ENCODE data around the gene IL36B. TPM values are rescaled to one million over a fixed set of nuclear protein-coding genes. Genes with fewer than 3 reads are reported as not detected.

The IL36B gene
- polyA plus RNA-seq, 1 of the 3 experiments (the other 2 are of a cell fraction), result not detected

DNA sequence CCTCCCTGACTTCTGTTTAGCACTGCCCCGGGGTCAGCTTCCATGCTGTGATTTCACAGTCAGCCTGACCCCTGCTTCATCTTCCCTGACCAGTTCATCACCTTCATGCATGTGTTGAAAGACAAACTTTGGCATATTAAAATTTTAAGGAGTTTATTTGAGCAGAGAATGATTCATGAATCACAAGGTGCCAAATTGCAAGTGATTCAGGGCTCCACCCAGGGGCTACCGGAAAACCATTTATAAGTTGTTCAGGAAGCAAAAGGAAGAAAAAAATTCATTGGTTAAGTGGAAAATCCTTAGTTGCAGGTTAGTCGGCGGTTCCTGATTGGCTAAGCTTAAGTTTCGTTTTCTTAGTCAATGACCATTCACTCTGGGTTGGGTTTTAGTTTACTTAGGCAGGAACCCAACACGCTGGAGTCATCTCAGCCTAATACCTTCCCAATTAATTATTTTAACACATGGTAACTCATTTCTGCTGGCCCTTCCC lies 25.7 kb upstream of the IL36B start:
- Histone ChIP-seq H4K20me1 (ENCODE audit: insufficient read depth) (no peaks in the 10 kb centered on the region), H3K27me3 (ENCODE audit: insufficient read depth) (no peaks in the 10 kb centered on the region; the same call in 1 of the 2 replicates), H3K27ac (ENCODE audit: low read depth in 2 of 2, low read length in 1 of 2) (no peak overlapping the region), H3K9me3 (no peaks in the 10 kb centered on the region), H3K79me2 (ENCODE audit: insufficient read depth) (no peaks in the 10 kb centered on the region), H3K36me3 (replicated peaks in 1 of 2; ENCODE audit: control insufficient read depth in 1 of 2, insufficient read depth in 2 of 2, low read length in 1 of 2) (no peaks in the 10 kb centered on the region), H3F3A (replicated peaks; ENCODE audit: insufficient read depth) (no peaks in the 10 kb centered on the region), H3K4me2 (no peak overlapping the region), H3K4me3 (ENCODE audit: low read depth in 2 of 2, low read length in 1 of 2) (no peak overlapping the region), H2AFZ (ENCODE audit: low read depth) (no peak overlapping the region), H3K9ac (no peak overlapping the region), H3K4me1 (ENCODE audit: control insufficient read depth in 1 of 2, insufficient read depth in 2 of 2, low read depth in 1 of 2, low read length in 1 of 2) (no peaks in the 10 kb centered on the region), H3K9me2 (no peaks in the 10 kb centered on the region)
- CTCF ChIA-PET, result interaction anchor here (0.7 to 2.5 kb wide), 5 partner anchors 11 to 1032 kb away, joined by 3 to 9 read pairs (median 3); no protein-coding TSS in a partner anchor
- POLR2A ChIA-PET, result no interaction called here
- no peak for DNase-seq
- 18% methylated on average over 6 of the region's 6 CpGs for WGBS (ENCODE audit: low lambda C conversion rate)
- TF ChIP-seq EP300 (IDR thresholded peaks at IDR 0.05; ENCODE audit: borderline replicate concordance in 1 of 2, low read depth in 1 of 2, low read length in 1 of 2) (no peak), RXRA (IDR thresholded peaks at IDR 0.05; ENCODE audit: borderline replicate concordance, low read depth) (no peak), NRF1 (IDR thresholded peaks at IDR 0.05; ENCODE audit: low read depth, low read length) (no peak), SMC3 (IDR thresholded peaks at IDR 0.05; ENCODE audit: low read depth, low read length) (no peak), GABPA (IDR thresholded peaks at IDR 0.05; ENCODE audit: low read depth) (no peak), CHD2 (IDR thresholded peaks at IDR 0.05; ENCODE audit: low read length, partially characterized antibody) (no peak), NFIC (IDR thresholded peaks at IDR 0.05; ENCODE audit: borderline replicate concordance) (no peak), SIN3A (IDR thresholded peaks at IDR 0.05; ENCODE audit: borderline replicate concordance, low read depth, low read length) (no peak), MXI1 (IDR thresholded peaks at IDR 0.05; ENCODE audit: low read depth, low read length) (no peak), GATA2 (CRISPR knock-in tag; IDR thresholded peaks at IDR 0.05) (no peak), TAF1 (IDR thresholded peaks at IDR 0.05; ENCODE audit: borderline replicate concordance, low read depth, low read length) (no peak), POLR2AphosphoS5 (IDR thresholded peaks at IDR 0.05; ENCODE audit: low read depth, low read length) (no peak), ELF1 (IDR thresholded peaks at IDR 0.05) (no peak), RAD21 (IDR thresholded peaks at IDR 0.05; ENCODE audit: low read length) (no peak), FOSL2 (IDR thresholded peaks at IDR 0.05; ENCODE audit: borderline replicate concordance, low read depth) (no peak)
- TF ChIP-seq, protein P1, sequence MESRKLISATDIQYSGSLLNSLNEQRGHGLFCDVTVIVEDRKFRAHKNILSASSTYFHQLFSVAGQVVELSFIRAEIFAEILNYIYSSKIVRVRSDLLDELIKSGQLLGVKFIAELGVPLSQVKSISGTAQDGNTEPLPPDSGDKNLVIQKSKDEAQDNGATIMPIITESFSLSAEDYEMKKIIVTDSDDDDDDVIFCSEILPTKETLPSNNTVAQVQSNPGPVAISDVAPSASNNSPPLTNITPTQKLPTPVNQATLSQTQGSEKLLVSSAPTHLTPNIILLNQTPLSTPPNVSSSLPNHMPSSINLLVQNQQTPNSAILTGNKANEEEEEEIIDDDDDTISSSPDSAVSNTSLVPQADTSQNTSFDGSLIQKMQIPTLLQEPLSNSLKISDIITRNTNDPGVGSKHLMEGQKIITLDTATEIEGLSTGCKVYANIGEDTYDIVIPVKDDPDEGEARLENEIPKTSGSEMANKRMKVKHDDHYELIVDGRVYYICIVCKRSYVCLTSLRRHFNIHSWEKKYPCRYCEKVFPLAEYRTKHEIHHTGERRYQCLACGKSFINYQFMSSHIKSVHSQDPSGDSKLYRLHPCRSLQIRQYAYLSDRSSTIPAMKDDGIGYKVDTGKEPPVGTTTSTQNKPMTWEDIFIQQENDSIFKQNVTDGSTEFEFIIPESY (IDR thresholded peaks at IDR 0.05; ENCODE audit: borderline replicate concordance, low read depth), result no peak
- TF ChIP-seq, protein P2, sequence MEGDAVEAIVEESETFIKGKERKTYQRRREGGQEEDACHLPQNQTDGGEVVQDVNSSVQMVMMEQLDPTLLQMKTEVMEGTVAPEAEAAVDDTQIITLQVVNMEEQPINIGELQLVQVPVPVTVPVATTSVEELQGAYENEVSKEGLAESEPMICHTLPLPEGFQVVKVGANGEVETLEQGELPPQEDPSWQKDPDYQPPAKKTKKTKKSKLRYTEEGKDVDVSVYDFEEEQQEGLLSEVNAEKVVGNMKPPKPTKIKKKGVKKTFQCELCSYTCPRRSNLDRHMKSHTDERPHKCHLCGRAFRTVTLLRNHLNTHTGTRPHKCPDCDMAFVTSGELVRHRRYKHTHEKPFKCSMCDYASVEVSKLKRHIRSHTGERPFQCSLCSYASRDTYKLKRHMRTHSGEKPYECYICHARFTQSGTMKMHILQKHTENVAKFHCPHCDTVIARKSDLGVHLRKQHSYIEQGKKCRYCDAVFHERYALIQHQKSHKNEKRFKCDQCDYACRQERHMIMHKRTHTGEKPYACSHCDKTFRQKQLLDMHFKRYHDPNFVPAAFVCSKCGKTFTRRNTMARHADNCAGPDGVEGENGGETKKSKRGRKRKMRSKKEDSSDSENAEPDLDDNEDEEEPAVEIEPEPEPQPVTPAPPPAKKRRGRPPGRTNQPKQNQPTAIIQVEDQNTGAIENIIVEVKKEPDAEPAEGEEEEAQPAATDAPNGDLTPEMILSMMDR (IDR thresholded peaks at IDR 0.05), result no peak
- TF ChIP-seq, protein P3, sequence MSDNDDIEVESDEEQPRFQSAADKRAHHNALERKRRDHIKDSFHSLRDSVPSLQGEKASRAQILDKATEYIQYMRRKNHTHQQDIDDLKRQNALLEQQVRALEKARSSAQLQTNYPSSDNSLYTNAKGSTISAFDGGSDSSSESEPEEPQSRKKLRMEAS (IDR thresholded peaks at IDR 0.05; ENCODE audit: low read depth), result no peak
- TF ChIP-seq, protein P4, sequence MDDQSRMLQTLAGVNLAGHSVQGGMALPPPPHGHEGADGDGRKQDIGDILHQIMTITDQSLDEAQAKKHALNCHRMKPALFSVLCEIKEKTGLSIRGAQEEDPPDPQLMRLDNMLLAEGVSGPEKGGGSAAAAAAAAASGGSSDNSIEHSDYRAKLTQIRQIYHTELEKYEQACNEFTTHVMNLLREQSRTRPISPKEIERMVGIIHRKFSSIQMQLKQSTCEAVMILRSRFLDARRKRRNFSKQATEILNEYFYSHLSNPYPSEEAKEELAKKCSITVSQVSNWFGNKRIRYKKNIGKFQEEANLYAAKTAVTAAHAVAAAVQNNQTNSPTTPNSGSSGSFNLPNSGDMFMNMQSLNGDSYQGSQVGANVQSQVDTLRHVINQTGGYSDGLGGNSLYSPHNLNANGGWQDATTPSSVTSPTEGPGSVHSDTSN (IDR thresholded peaks at IDR 0.05), result no peak
- TF ChIP-seq, protein P5, sequence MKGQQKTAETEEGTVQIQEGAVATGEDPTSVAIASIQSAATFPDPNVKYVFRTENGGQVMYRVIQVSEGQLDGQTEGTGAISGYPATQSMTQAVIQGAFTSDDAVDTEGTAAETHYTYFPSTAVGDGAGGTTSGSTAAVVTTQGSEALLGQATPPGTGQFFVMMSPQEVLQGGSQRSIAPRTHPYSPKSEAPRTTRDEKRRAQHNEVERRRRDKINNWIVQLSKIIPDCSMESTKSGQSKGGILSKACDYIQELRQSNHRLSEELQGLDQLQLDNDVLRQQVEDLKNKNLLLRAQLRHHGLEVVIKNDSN (IDR thresholded peaks at IDR 0.05; ENCODE audit: borderline replicate concordance, low read depth), result no peak
